Measurements from ENCODE around the gene SMC1B.

- TF ChIP-seq SMC3 (conservative IDR thresholded peaks at IDR 0.05; ENCODE audit: poor library complexity) (no peak), MXI1 (conservative IDR thresholded peaks at IDR 0.05; ENCODE audit: poor library complexity, severe bottlenecking) (no peak), CTCF (IDR thresholded peaks at IDR 0.05; ENCODE audit: poor library complexity, severe bottlenecking) (no peak)
These were observed 77.4 kb downstream of the SMC1B start for GRCh38 chr22:45335854-45336522.
